Fibroblast of pulmonary artery (primary cell): ENCODE measurements around the gene AGAP1.

ENCODE experiments used
- DNase-seq: peaks from one replicate; pipeline ENCODE4 v3.0.0-alpha.2; 2010; ENCODE audit warnings: low read depth
- H3K4me3 ChIP-seq: replicated peaks from 2 replicates; pipeline ENCODE4 v1.5.1; 2011; ENCODE audit warnings: low read depth, mild to moderate bottlenecking, control low read depth, low read length, moderate library complexity
- CTCF ChIP-seq: IDR thresholded peaks from 2 replicates; pipeline ENCODE4 v1.5.1; 2011; ENCODE audit warnings: mild to moderate bottlenecking, control low read depth, low read length, inconsistent platforms; ENCODE audit errors: missing control alignments

Gene AGAP1

GRCh38 chr2:235606004-235606715 lies 112.3 kb downstream of the AGAP1 start:
- peak; percentile 73 for DNase-seq
- no peak for TF ChIP-seq CTCF
- no peak overlapping the region for H3K4me3 ChIP-seq

GRCh38 chr2:235607546-235608199 lies 113.8 kb downstream of the AGAP1 start:
- no peak overlapping the region for H3K4me3 ChIP-seq
- no peak for DNase-seq
- TF ChIP-seq CTCF, result no peak

- H3K4me3 ChIP-seq, result no peak overlapping the region
- TF ChIP-seq CTCF, result no peak
- DNase-seq, result no peak
These were observed 114.5 kb downstream of the AGAP1 start for GRCh38 chr2:235608200-235608887.

DNA sequence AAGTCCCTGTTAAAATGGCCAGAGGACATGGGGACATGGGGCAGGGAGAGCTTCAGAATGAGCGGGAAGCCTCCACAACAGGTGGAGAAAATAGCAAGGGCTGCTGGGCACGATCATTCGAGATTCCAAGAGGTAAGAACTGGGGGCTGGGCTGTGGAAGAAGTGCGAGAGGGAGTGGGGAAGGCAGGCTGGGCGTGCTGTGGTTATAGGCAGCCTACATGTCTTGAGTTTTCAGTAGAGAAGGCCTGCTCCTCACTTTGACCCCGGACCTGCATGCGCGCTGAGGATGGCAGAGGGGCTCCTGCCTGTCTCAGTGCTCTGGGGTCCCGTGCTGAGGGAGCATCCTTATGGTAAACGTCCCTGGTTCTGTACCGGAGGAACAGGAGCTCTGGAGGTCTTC lies 115.5 kb downstream of the AGAP1 start:
- no peak for DNase-seq
- H3K4me3 ChIP-seq, result no peak overlapping the region
- TF ChIP-seq CTCF, result no peak

GRCh38 chr2:235609746-235610145 lies 115.9 kb downstream of the AGAP1 start:
- TF ChIP-seq CTCF, result no peak
- no peak for DNase-seq
- H3K4me3 ChIP-seq, result no peak overlapping the region

DNA sequence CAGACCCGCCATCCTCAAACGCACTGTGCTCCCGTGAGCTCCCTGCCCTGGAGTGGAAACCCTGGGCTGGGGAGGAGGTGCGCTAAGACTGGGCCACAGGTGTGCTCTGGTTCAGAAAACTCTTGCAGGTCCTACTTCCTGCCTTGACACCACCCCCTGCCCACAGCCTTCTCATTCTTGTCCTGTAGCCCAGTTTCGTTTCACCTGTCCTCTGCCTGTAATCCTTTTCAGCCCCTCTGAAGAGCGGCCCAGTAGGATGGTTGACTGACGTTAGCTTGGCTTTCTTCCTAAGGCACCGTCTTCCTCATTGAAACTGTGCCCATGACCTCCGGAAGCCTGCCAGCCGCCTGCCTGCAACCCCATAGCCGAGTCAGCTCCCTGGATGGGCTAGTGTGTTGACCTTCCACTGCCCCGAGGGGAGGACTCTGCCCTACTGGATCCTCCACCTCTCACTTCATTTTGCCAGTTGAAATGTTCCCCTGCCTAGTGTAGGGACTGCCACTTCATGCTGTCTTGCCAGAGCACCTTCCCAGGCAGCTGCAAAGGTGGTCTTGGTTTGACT lies 116.9 kb downstream of the AGAP1 start:
- no peak for DNase-seq

More for the DNA sequence above, 116.9 kb downstream of the AGAP1 start:
- no peak overlapping the region for H3K4me3 ChIP-seq
- TF ChIP-seq CTCF, result no peak
